Measurements from ENCODE around the gene MYO5A.

The MYO5A gene

GRCh38 chr15:52278636-52279367, 249.9 kb downstream of the MYO5A start:
- no peak for DNase-seq (ENCODE audit: low spot score)
- TF ChIP-seq CTCF (IDR thresholded peaks at IDR 0.05; ENCODE audit: extremely low read depth, missing control alignments) = no peak

DNA sequence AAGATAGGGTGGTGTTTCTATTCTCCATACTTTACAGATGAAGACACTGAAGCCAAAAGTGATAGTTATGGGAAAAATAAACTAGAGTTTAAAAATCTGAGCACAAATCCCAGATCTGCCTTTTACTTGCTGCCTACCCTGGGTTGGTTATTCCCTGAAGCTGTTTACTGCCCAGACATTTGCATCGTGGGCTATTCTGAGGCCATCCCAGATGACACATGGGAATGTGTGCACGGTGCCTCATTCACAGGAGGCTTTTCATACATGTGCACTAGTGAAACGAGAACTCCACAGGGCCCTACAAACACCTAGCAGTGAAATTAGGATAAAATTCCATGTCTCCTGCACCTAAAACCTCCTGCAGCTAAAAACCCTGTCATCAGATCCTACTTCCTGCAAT, 250.5 kb downstream of the MYO5A start:
- DNase-seq (ENCODE audit: low spot score) = no peak
- no peak for TF ChIP-seq CTCF (IDR thresholded peaks at IDR 0.05; ENCODE audit: extremely low read depth, missing control alignments)

- no peak for DNase-seq (ENCODE audit: low spot score)
- no peak for TF ChIP-seq CTCF (IDR thresholded peaks at IDR 0.05; ENCODE audit: extremely low read depth, missing control alignments)
Measured at GRCh38 chr15:52277575-52277974, 251.1 kb downstream of the MYO5A start.

DNA sequence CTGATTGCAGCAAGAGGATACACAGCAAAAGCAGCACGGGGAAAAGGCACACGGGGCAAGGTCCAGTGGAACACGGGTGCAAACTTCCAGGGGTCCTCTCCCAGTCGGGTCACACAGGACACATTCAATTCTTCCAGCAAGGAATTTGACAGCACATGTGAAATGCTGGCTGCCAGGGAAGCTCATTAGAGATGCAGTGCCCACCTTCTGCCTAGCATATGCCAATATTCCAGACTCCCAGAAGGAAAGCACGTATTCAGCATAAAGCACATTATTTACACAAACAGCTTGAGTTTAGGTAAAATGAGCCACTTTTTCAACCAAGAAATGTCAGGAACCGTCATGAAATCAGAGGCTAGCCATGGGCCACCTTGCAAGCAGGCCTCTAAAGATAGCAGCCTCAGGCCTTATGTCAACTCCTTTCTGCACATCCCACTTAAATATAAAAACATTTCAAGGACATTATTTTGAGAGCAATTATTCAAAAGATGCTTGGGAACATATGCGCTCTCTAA, 252.4 kb downstream of the MYO5A start:
- TF ChIP-seq CTCF (IDR thresholded peaks at IDR 0.05; ENCODE audit: extremely low read depth, missing control alignments) = no peak

GRCh38 chr15:52263563-52264282, 265.0 kb downstream of the MYO5A start:
- no peak for DNase-seq (ENCODE audit: low spot score)
- TF ChIP-seq CTCF (IDR thresholded peaks at IDR 0.05; ENCODE audit: extremely low read depth, missing control alignments) = no peak

More for the DNA sequence above, 252.4 kb downstream of the MYO5A start:
- DNase-seq (ENCODE audit: low spot score) = no peak

GRCh38 chr15:52262364-52262763, 266.3 kb downstream of the MYO5A start:
- TF ChIP-seq CTCF (IDR thresholded peaks at IDR 0.05; ENCODE audit: extremely low read depth, missing control alignments) = no peak
- no peak for DNase-seq (ENCODE audit: low spot score)

Measured in GM20000 (cell line).